Measurements from ENCODE around the gene PSTK.
A peak's percentile ranks its signal among the peaks of the same experiment; 100 is the strongest.

PSTK gene

GRCh38 chr10:122993797-122994336 is 13.7 kb downstream of the PSTK start:
- no peak for DNase-seq (ENCODE audit: low read depth)

- DNase-seq (ENCODE audit: low read depth), result no peak
Observed at GRCh38 chr10:122995936-122996335, 15.7 kb downstream of the PSTK start.

GRCh38 chr10:122997864-122998263 is 17.7 kb downstream of the PSTK start:
- DNase-seq (ENCODE audit: low read depth), result no peak

GRCh38 chr10:122998360-122998917 is 18.2 kb downstream of the PSTK start:
- no peak for DNase-seq (ENCODE audit: low read depth)

GRCh38 chr10:122998934-122999333 is 18.7 kb downstream of the PSTK start:
- DNase-seq (ENCODE audit: low read depth), result no peak

- no peak for DNase-seq (ENCODE audit: low read depth)
Observed at GRCh38 chr10:122999347-122999746, 19.1 kb downstream of the PSTK start.

GRCh38 chr10:123000155-123000554 is 20.0 kb downstream of the PSTK start:
- DNase-seq (ENCODE audit: low read depth), result no peak

GRCh38 chr10:123001370-123001769 is 21.2 kb downstream of the PSTK start:
- no peak for DNase-seq (ENCODE audit: low read depth)

GRCh38 chr10:123004298-123004697 is 24.1 kb downstream of the PSTK start:
- DNase-seq (ENCODE audit: low read depth), result no peak

GRCh38 chr10:123007558-123008354 is 27.6 kb downstream of the PSTK start:
- DNase-seq (ENCODE audit: low read depth), result peak; percentile 22

- peak; percentile 95 for DNase-seq (ENCODE audit: low read depth)
Observed at GRCh38 chr10:123008355-123009104, 28.3 kb downstream of the PSTK start, which contains the start of the genes ACADSB and IKZF5. TSS of gene ACADSB (plus strand) at chr10:123009006. CDS start at chr10:123009030, 24 bp downstream. TSS of gene IKZF5 (minus strand) at chr10:123008795. CDS start at chr10:122998625, 10,170 bp downstream.

- no peak for DNase-seq (ENCODE audit: low read depth)
Observed at GRCh38 chr10:123009105-123009820, 29.1 kb downstream of the PSTK start.

GRCh38 chr10:123011987-123012386 is 31.8 kb downstream of the PSTK start:
- DNase-seq (ENCODE audit: low read depth), result no peak

GRCh38 chr10:123013456-123014419 is 33.5 kb downstream of the PSTK start:
- DNase-seq (ENCODE audit: low read depth), result no peak

GRCh38 chr10:123014772-123015171 is 34.6 kb downstream of the PSTK start:
- no peak for DNase-seq (ENCODE audit: low read depth)

- DNase-seq (ENCODE audit: low read depth), result no peak
Observed at GRCh38 chr10:123016228-123016627, 36.0 kb downstream of the PSTK start.

GRCh38 chr10:123017421-123018165 is 37.4 kb downstream of the PSTK start:
- no peak for DNase-seq (ENCODE audit: low read depth)

- DNase-seq (ENCODE audit: low read depth), result no peak
Observed at GRCh38 chr10:123018531-123018930, 38.3 kb downstream of the PSTK start.

GRCh38 chr10:123019264-123019663 is 39.1 kb downstream of the PSTK start:
- no peak for DNase-seq (ENCODE audit: low read depth)
